Neural progenitor cell (in vitro differentiated cells): ENCODE measurements around the gene SFXN5. TPM values are rescaled to one million over a fixed set of nuclear protein-coding genes. Genes with fewer than 3 reads are reported as not detected.
A peak's percentile ranks its signal among the peaks of the same experiment; 100 is the strongest.

ENCODE experiments used
- DNase-seq: peaks from one replicate; pipeline ENCODE4 v3.0.0-alpha.2; 2016; ENCODE audit warnings: low spot score
- H2AFZ ChIP-seq: fragments of 200-600 bp; sonication (generic); replicated peaks from 2 replicates; pipeline ENCODE4 v1.6.1; 2016; ENCODE audit warnings: antibody characterized with exemption
- H3F3A ChIP-seq: fragments of 200-600 bp; sonication (generic); 2 replicates; pipeline ENCODE4 v1.6.1; 2016; ENCODE audit warnings: antibody characterized with exemption, low read depth
- H3K27ac ChIP-seq: fragments of 200-600 bp; sonication (generic); 2 replicates; pipeline ENCODE4 v1.5.1; 2016; ENCODE audit warnings: mild to moderate bottlenecking
- H3K27me3 ChIP-seq: fragments of 200-600 bp; sonication (generic); 2 replicates; pipeline ENCODE4 v1.6.1; 2016; ENCODE audit warnings: mild to moderate bottlenecking, moderate library complexity
- H3K36me3 ChIP-seq: fragments of 200-600 bp; sonication (generic); 2 replicates; pipeline ENCODE4 v1.5.1; 2016
- H3K4me1 ChIP-seq: fragments of 200-600 bp; sonication (generic); 2 replicates; pipeline ENCODE4 v1.6.1; 2016; ENCODE audit warnings: mixed run types
- H3K4me2 ChIP-seq: fragments of 200-600 bp; sonication (generic); 2 replicates; pipeline ENCODE4 v1.6.1; 2016
- H3K4me3 ChIP-seq: fragments of 200-600 bp; sonication (generic); 2 replicates; pipeline ENCODE4 v1.5.1; 2016
- H3K79me2 ChIP-seq: fragments of 200-600 bp; sonication (generic); 2 replicates; pipeline ENCODE4 v1.6.1; 2016; ENCODE audit warnings: low read depth
- H3K9ac ChIP-seq: fragments of 200-600 bp; sonication (generic); 2 replicates; pipeline ENCODE4 v1.6.1; 2016
- H3K9me3 ChIP-seq: fragments of 200-600 bp; sonication (generic); 2 replicates; pipeline ENCODE4 v1.5.1; 2016; ENCODE audit warnings: low read depth
- H4K20me1 ChIP-seq: fragments of 200-600 bp; sonication (generic); 2 replicates; pipeline ENCODE4 v1.6.1; 2016; ENCODE audit warnings: low read depth
- H3K27ac Mint-ChIP-seq: 3 replicates; pipeline ENCODE4 v1.8.0; 2021; ENCODE audit warnings: mixed read lengths
- H3K27me3 Mint-ChIP-seq: 2 replicates; pipeline ENCODE4 v1.8.0; 2022; ENCODE audit warnings: low read depth, mild to moderate bottlenecking, inconsistent platforms, moderate library complexity, mixed read lengths; ENCODE audit not compliant: insufficient read depth
- H3K36me3 Mint-ChIP-seq: 3 replicates; pipeline ENCODE4 v1.8.0; 2021; ENCODE audit warnings: mixed read lengths
- H3K4me1 Mint-ChIP-seq: 3 replicates; pipeline ENCODE4 v1.8.0; 2021; ENCODE audit warnings: mixed read lengths
- H3K4me3 Mint-ChIP-seq: 3 replicates; pipeline ENCODE4 v1.8.0; 2021; ENCODE audit warnings: mild to moderate bottlenecking, moderate library complexity, mixed read lengths
- H3K9me3 Mint-ChIP-seq: 3 replicates; pipeline ENCODE4 v1.8.0; 2020; ENCODE audit warnings: mixed read lengths
- CTCF ChIP-seq: fragments of 200-600 bp; sonication (generic); IDR thresholded peaks from 2 replicates; pipeline ENCODE4 v1.5.1; 2017; ENCODE audit warnings: antibody characterized with exemption, mild to moderate bottlenecking
- EZH2 ChIP-seq: fragments of 200-600 bp; sonication (generic); IDR thresholded peaks from 2 replicates; pipeline ENCODE4 v1.6.1; 2017; ENCODE audit warnings: antibody characterized with exemption, mild to moderate bottlenecking, moderate library complexity
- EZH2phosphoT487 ChIP-seq: fragments of 200-600 bp; sonication (generic); IDR thresholded peaks from 2 replicates; pipeline ENCODE4 v1.6.1; 2017; ENCODE audit warnings: antibody characterized with exemption
- total RNA-seq: library from RNA; depleted of rRNA; stranded (reverse); fragments of >200 nt; gene quantifications from 2 replicates; pipeline ENCODE4 v1.2.3, GENCODE V29; 2015; ENCODE audit warnings: low replicate concordance

SFXN5 gene
- total RNA-seq, 1 donor from 2014 or later, result 3.4 TPM

- H3K9ac ChIP-seq, result no peak overlapping the region
- no peak overlapping the region for H3K4me2 ChIP-seq
- no peak for DNase-seq
- H3K36me3 Mint-ChIP-seq, result no peaks in the 10 kb centered on the region
- H3K27ac ChIP-seq, result no peak overlapping the region
- no peak overlapping the region for H2AFZ ChIP-seq
- peaks cover 25% of the 10 kb centered on the region for H3F3A ChIP-seq
- no peaks in the 10 kb centered on the region for H3K36me3 ChIP-seq
- TF ChIP-seq CTCF (no peak), EZH2 (no peak), EZH2phosphoT487 (no peak)
- H3K27ac Mint-ChIP-seq, result no peak overlapping the region
- H3K4me1 Mint-ChIP-seq, result peaks cover 6% of the 10 kb centered on the region
- no peak overlapping the region for H3K4me3 ChIP-seq
- H3K79me2 ChIP-seq, result no peaks in the 10 kb centered on the region
- peaks cover 6% of the 10 kb centered on the region for H4K20me1 ChIP-seq
- peaks cover 30% of the 10 kb centered on the region for H3K27me3 ChIP-seq
- H3K4me1 ChIP-seq, result peaks cover 7% of the 10 kb centered on the region
- H3K4me3 Mint-ChIP-seq, result no peak overlapping the region
- peaks cover 6% of the 10 kb centered on the region for H3K27me3 Mint-ChIP-seq
- H3K9me3 ChIP-seq, result no peaks in the 10 kb centered on the region
- H3K9me3 Mint-ChIP-seq, result no peaks in the 10 kb centered on the region
Measured at GRCh38 chr2:73116182-73116960, 44.9 kb upstream of the SFXN5 start.

- no peak overlapping the region for H3K4me3 ChIP-seq
- H3K27me3 ChIP-seq, result peaks cover 40% of the 10 kb centered on the region
- peak overlapping the region; percentile 69 for H3K4me3 Mint-ChIP-seq
- H3K79me2 ChIP-seq, result no peaks in the 10 kb centered on the region
- peaks cover 2% of the 10 kb centered on the region for H3K36me3 Mint-ChIP-seq
- no peak for DNase-seq
- no peak for TF ChIP-seq CTCF
- TF ChIP-seq EZH2, result no peak
- no peak for TF ChIP-seq EZH2phosphoT487
- peaks cover 16% of the 10 kb centered on the region for H3K4me1 Mint-ChIP-seq
- H3K9me3 ChIP-seq, result no peaks in the 10 kb centered on the region
- no peak overlapping the region for H3K4me2 ChIP-seq
- no peaks in the 10 kb centered on the region for H3K9me3 Mint-ChIP-seq
- no peak overlapping the region for H3K27ac ChIP-seq
- H3K36me3 ChIP-seq, result no peaks in the 10 kb centered on the region
- no peak overlapping the region for H3K27ac Mint-ChIP-seq
- no peak overlapping the region for H3K9ac ChIP-seq
- peaks cover 8% of the 10 kb centered on the region for H3K27me3 Mint-ChIP-seq
- H3F3A ChIP-seq, result peaks cover 37% of the 10 kb centered on the region
- H3K4me1 ChIP-seq, result peaks cover 20% of the 10 kb centered on the region
- H2AFZ ChIP-seq, result no peak overlapping the region
- peaks cover 26% of the 10 kb centered on the region for H4K20me1 ChIP-seq
Measured at GRCh38 chr2:73114273-73114867, 42.9 kb upstream of the SFXN5 start.

GRCh38 chr2:73112913-73113854, 41.7 kb upstream of the SFXN5 start, which contains the start of gene RAB11FIP5:
TSS of gene RAB11FIP5 (minus strand) at chr2:73112948. CDS start at chr2:73112777, 171 bp downstream.
- peaks cover 2% of the 10 kb centered on the region for H3K36me3 Mint-ChIP-seq
- Histone ChIP-seq H3K79me2 (no peaks in the 10 kb centered on the region), H3F3A (peaks cover 37% of the 10 kb centered on the region), H3K27ac (no peak within 1 kb of the TSS), H3K4me1 (peaks cover 20% of the 10 kb centered on the region), H3K4me2 (peak within 1 kb of the TSS; percentile 88), H4K20me1 (peaks cover 29% of the 10 kb centered on the region), H3K4me3 (peak within 1 kb of the TSS; percentile 85), H3K9me3 (no peaks in the 10 kb centered on the region), H3K36me3 (no peaks in the 10 kb centered on the region), H3K27me3 (peaks cover 40% of the 10 kb centered on the region), H2AFZ (peak within 1 kb of the TSS; percentile 99), H3K9ac (no peak within 1 kb of the TSS)
- H3K9me3 Mint-ChIP-seq, result no peaks in the 10 kb centered on the region
- H3K4me3 Mint-ChIP-seq, result peak within 1 kb of the TSS; percentile 93
- DNase-seq, result peak; percentile 92
- H3K27me3 Mint-ChIP-seq, result peaks cover 10% of the 10 kb centered on the region
- H3K27ac Mint-ChIP-seq, result peak within 1 kb of the TSS; percentile 69
- peaks cover 16% of the 10 kb centered on the region for H3K4me1 Mint-ChIP-seq
- TF ChIP-seq EZH2 (peak; percentile 51), EZH2phosphoT487 (no peak), CTCF (peak; percentile 9)
